Right lung (tissue), 5 donors: ENCODE data around the gene IL17REL. TPM values are rescaled to one million over a fixed set of nuclear protein-coding genes. Genes with fewer than 3 reads are reported as not detected.

Source experiments
- DNase-seq, 2 donors: peaks; one replicate each; pipeline ENCODE4 v3.0.0-alpha.2; 2013
- polyA plus RNA-seq, 5 donors: library from polyadenylated mRNA; unstranded; fragments of 120-200 nt; gene quantifications; one replicate each; pipeline versions ENCODE4 v1.2.1 to v1.2.3, GENCODE V29; 2013; ENCODE audit warnings: inconsistent platforms in 1 of 5, low replicate concordance in 1 of 5; ENCODE audit not compliant: insufficient read length in 5 of 5, insufficient read depth in 1 of 5

The IL17REL gene
- polyA plus RNA-seq, 5 donors, result 0.08 to 0.15 (median 0.09) TPM; not detected in 2

DNA sequence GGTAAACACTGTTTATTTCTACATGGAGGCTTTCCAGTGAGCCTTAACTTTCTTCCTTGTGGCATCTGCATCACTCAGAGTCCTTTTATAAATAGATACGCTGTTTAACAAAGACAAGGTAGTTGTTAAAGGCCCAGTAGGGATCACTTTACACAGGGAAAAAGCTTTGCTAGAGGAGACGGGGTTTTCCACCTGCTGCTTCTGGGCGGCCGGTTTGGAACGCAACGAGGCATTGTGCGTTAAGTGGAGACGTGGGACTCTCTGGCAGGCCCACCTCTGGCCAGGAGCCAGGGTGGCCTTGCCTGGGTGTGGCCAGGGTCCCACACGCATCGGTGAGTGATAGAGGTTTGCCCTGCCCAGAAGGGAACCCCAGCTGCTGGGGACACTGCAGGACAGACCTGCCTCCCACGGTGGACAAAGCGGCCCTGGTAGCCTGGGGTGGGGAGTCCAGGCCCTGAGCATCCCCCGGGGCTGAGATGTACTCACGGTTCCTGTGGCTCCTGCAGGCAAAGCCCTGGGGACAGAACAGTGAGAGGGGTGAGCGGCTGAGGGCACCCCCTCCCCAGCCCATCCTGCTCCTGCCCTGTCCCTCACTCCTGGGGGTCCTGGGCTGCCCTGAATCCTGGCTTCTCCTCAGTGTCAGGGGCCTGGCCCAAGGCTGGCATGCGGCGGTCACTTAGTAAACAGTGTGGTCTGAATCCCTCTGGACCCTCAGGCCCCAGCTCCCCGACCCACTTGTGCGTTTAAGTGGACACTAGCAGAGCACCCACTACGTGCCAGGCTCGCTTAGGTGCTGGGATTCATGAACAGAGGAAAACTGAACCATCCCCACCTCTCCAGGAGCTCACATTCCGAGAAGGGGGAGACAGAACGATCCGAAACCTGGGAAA is 4.2 kb downstream of the IL17REL start:
- no peak for DNase-seq

DNA sequence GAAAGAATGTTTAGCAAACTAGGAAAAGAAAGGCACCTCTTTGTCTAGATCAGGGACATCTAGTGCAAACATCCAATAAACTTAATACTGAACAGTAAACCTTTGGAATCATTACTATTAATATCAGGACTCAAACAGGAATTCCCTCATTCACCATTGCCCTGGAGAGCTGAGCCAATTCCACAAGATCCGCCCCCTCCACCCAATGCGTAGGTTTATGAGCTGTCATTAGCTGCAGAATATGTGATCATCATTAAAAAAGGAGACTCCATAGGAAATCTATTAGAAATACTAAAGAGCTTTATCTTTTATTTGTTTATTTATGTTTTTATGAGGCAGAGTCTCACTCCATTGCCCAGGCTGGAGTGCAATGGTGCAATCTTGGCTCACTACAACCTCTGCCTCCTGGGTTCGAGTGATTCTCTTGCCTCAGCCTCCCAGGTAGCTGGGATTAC is 5.5 kb downstream of the IL17REL start:
- no peak for DNase-seq

- no peak for DNase-seq
Measured at GRCh38 chr22:50004918-50005317, 7.6 kb downstream of the IL17REL start.

GRCh38 chr22:50002791-50003190 is 9.8 kb downstream of the IL17REL start:
- DNase-seq, result no peak

DNA sequence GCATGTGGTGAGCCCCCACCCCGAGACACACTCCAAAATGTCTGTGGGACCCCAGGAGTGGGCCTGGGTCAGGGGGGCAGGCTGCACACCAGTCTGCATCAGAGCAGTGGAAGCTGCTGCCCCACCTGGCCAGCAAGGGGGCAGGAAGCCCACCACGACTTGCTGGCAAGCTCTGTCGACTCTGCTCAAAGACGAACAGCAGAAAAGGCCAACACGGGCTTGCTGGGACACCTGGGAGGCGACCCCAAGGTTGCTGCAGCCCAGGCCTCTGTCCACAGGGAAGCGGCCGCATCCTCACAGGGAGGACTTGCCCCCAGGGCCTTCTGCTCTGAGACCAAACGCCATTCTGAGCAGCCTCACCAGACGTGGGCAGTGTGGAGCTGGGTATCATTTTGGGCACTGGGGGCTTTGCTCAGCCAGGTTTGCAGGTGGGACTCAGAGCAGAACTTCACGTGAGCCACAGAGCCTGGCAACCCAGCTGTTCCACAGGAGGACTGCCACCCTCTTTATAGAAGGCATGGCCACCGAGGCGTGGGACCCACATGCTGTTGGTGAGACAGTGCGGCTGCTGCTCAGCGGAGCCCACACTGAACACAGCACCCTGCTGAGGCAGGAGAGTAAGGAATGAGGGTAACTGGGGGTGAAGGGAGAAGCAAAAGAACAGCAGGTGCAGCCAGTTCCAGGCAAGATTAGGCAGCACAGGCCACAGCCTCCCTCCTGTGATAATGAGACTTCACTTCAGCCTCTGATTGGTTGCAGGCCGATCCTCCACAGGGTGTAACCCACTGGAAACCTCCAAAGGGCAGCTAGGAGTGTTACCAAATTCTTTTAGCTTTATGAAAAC is 11.0 kb downstream of the IL17REL start:
- no peak for DNase-seq

- DNase-seq, result no peak
Measured at GRCh38 chr22:50000587-50001387, 11.8 kb downstream of the IL17REL start.

DNA sequence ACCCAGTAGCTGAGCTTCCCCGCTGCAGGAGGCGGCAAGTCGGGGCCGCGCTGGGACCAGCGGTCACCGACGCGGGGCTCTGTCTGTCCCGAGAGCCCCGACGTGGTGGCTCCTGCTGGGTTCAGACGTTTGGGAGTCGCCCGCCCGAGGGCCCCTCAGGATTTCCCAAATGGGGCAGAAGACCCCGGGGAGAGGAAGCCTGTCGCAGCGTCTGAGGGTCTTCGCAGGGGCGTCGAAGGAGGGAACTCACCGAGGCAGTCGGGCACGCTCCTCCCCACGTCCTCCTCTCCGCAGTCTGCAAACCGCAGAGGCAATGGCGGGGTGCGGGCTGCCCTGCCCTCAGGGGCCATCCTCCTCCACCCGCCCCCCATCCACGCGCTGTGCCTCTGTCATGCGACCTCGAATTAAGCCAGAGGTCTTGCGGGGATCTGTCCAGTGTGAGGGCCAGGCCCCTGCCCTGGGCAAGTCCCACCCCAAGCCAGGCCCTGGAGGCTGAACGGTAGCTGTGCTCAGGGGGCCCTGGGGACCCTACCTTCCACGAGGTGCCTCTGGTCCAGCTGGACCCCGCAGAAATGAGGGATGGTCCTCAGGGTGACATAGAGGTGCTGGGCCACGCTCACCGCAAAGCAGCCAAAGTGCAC is 12.5 kb downstream of the IL17REL start:
- no peak for DNase-seq

DNA sequence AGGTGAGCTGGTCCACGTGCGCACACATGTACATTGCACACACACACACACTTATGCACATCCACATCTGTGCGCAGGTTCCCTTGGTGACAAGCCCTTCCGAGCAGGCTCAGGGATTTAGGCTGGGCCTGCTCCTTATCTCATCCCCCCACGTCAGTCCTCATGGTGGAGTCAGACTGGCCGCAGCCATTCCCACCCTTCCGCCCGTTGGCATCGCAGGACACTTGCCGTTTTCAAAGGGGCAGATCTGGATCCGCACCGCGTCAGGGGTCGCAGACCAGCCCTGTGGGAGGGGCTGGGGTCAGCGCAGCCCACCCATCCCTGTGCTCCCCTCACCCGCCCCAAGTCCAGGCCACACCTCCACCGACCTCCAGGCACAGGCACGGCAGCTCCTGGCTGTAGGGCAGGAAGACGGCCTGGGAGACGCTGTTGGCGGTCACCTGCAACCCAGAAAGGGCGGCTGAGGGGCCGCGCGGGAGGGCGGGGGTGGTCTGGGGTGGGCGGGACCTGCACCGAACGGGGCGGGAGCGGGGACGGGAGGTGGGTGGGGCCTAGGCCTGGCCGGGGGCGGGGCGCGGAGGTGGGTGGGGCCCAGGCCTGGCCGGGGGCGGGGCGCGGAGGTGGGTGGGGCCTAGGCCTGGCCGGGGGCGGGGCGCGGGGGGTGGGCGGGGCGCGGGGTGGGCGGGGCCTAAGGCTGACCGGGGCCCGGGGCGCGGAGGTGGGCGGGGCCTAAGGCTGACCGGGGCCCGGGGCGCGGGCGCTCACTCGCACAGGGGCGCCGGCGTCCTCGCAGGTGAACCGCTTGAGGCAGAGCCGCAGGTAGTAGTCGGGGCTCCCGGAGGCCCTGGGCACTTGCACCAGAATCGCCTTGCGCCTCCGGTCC is 13.3 kb downstream of the IL17REL start:
- no peak for DNase-seq

GRCh38 chr22:49998718-49999062 is 13.9 kb downstream of the IL17REL start:
- no peak for DNase-seq

DNA sequence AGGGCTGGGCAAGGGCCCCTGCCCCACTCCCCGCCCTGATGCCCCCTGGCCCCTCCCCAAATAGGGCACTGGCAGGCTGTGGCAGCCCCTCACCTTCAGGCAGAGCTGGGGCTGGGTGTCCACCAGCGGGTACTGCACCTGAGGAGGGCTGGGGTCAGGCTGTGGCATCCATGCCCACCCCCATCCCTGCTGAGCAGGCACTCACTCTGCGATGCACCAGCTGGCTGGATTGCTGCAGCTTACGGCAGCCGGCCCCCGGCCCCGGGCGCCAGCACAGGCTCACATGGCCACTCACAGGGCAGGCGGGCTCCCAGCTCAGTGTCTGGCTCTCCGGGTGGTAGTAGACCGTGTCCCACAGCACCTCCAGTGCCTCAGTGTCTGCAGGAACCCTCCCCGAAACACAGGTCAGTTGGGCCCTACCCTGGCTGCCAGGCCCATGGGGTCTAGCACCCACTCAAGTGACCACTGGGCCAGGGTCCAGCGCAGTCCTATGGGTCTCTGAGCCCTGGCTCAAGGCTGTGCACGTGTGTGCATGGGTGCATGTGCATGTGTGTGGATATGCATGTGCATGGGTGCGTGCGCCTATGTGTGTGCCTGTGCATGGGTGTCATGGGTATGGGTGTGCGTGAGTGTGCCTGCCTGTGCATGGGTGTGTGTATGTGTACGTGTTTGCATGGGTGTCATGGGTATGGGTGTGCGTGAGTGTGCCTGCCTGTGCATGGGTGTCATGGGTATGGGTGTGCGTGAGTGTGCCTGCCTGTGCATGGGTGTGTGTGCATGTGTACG is 14.4 kb downstream of the IL17REL start:
- DNase-seq, result no peak

DNA sequence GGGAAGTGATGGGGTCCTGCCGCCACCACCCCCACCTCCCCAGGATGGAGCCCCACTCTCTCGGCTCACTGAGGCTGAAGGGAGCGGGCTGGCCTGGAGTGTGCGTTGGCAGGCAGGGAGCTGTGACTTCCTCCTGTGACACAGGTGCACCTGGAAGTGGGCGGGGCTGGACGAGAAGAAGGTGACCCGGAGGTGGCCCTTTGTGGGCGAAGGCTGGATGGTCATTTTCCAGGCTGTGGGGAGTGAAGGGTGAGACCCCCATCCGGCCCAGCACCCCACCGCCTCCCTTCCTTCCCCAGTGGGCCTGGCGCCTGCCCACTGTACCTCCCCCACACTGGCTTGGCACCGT is 15.3 kb downstream of the IL17REL start:
- no peak for DNase-seq

DNA sequence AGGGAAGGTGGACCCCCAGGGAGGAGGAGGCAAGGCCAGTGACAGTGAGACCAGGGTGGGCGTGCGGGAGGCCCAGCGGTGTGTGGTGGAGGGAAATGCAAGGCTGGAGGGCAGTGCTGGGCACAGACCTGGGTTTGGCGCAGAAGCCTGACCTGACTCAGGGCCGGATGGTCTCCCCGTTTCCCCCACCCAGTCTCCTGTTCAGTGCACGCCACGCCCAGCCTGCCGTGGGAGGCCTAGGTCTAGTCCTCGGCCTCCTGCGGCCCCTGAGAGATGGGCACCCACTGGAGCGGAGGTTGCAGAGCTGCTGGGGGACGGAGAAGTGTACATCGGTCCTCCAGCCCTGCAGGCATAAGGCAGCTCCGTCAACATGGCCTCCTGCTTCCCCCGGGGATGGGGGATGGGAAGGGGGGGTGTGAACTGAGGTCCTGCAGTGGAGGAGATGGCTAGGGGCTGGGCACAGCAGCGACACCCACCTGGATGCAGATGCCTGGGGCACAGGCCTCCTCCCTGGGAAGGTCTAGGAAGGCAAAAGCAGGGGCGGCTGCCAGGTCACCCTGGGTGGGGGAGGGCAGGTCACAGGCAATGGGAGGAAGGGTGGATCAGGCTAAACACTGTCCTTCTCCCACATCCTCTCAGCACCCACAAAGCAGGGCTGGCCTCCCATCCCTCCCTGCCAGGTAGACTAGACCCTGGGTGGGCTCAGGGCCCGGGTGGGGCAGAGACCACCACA is 15.9 kb downstream of the IL17REL start:
- no peak for DNase-seq

DNA sequence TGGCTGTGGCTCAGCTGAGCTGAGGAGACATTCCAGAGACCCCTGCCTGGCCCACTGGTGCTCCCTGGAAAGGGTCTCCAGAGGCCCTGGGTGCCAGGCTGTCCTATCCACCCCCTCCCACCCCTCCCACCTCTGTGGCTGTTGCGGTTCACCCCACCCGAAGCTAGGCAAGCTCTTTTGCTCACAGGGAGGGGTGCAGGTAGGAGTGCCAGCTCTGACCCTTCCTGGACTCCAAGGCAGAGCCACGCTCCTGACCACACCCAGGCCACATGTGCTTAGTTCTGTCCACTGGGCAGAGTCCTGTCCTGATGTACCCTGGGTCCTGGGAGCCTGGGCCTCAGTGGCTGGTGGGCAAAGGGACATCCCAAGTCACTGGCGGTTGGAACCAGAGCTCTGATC is 16.4 kb downstream of the IL17REL start:
- DNase-seq, result no peak

- DNase-seq, result no peak
Measured at GRCh38 chr22:49995361-49996118, 17.0 kb downstream of the IL17REL start.

GRCh38 chr22:49995041-49995360 is 17.6 kb downstream of the IL17REL start:
- DNase-seq, result no peak

DNA sequence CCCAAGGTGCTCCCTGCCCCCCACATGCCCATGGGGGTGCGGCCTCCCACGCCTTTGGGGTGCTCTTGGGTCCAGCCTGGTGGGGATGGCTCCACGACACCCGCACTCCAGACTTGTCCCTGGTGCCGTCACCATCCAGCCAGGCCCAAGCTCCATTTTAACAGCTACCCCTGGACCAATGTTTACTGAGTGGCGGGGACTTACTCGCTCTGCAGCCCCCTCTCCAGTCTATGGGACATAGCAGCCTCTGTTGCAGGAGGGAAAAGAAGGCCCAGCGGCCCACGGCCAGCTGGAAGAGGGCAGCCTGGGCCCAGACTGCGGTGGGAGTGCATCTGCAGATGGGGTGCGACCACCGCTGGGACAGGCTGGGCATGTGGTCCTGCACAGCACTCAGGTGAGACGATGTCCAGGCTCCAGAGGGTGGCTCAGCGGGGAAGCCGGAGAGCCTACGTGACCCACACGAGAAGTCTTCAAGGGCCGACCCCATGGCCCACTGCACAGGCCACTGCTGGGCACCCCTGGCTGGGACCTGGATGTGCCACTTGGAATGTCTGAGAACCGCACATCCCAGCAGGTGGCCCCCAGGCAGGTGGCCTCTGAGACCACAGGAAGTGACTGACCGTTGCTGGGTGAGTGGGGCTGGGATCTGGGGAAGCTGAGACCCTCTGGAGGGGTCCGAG is 18.1 kb downstream of the IL17REL start:
- no peak for DNase-seq

GRCh38 chr22:49993649-49994360 is 18.8 kb downstream of the IL17REL start:
- no peak for DNase-seq
